ENCODE results near the gene MRAP2.

The MRAP2 gene, protein sequence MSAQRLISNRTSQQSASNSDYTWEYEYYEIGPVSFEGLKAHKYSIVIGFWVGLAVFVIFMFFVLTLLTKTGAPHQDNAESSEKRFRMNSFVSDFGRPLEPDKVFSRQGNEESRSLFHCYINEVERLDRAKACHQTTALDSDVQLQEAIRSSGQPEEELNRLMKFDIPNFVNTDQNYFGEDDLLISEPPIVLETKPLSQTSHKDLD

DNA sequence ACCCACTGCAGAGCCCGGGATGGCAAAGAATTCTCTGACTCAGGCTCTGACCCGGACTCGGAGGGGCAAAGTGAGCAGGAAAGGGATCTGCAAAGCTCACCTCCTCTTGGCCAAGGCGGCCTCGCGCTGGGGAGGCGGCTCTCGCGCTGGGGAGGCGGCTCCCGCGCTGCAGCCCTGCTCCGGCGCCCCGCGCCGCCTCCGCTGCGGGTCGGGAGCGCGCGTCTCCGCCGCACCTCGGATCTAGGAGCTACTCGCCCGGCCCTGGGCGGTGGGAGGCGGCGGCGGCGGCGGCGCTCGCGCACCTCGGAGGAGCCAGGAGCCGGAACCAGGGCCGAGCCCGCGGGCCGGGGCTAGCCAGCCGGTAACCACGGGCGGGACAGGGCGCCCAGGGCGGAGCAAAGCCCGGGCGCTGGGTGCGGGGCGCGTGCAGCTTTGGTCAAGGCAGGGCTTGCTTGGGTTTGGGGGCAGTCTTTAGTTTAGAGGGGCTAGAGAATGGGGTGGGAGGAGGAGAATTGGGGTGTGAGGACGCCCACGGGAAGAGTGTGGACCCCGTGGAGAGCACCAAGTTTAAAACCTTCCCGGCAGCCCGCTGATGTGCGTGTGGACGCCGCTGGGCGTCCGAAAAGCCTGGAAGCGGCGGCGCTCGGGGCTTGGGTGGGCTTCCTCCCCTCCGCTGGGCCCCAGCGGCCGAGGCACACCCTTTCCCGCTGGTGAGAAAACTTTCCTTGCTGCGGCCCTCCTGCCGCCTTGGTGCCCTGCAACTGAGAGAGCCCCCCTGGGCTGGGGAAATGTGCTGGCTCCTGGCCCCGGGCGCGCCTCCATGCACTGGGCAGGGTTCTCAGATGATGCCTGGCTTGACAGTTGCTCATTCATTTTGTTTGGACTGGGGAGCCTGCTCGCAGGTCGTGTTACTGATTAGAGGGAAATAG, at the start of gene MRAP2:
Gene MRAP2, plus strand, starts transcription at position 250 of the 929 bp plus-strand sequence. CDS start 21,547 bp downstream, outside the sequence.
- peak within 1 kb of the TSS; percentile 58 for H3K27ac ChIP-seq
- TF ChIP-seq, protein P1, sequence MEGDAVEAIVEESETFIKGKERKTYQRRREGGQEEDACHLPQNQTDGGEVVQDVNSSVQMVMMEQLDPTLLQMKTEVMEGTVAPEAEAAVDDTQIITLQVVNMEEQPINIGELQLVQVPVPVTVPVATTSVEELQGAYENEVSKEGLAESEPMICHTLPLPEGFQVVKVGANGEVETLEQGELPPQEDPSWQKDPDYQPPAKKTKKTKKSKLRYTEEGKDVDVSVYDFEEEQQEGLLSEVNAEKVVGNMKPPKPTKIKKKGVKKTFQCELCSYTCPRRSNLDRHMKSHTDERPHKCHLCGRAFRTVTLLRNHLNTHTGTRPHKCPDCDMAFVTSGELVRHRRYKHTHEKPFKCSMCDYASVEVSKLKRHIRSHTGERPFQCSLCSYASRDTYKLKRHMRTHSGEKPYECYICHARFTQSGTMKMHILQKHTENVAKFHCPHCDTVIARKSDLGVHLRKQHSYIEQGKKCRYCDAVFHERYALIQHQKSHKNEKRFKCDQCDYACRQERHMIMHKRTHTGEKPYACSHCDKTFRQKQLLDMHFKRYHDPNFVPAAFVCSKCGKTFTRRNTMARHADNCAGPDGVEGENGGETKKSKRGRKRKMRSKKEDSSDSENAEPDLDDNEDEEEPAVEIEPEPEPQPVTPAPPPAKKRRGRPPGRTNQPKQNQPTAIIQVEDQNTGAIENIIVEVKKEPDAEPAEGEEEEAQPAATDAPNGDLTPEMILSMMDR (conservative IDR thresholded peaks at IDR 0.05; ENCODE audit: low read depth): no peak
- ChIA-PET POLR2A (ENCODE audit: low non-redundant PET) (no interaction called here), CTCF (interaction anchor here (0.7 kb wide), 2 partner anchors 11 to 152 kb away, joined by 3 to 4 read pairs; no protein-coding TSS in a partner anchor)
- peak; percentile 27 for DNase-seq (ENCODE audit: low spot score)

DNA sequence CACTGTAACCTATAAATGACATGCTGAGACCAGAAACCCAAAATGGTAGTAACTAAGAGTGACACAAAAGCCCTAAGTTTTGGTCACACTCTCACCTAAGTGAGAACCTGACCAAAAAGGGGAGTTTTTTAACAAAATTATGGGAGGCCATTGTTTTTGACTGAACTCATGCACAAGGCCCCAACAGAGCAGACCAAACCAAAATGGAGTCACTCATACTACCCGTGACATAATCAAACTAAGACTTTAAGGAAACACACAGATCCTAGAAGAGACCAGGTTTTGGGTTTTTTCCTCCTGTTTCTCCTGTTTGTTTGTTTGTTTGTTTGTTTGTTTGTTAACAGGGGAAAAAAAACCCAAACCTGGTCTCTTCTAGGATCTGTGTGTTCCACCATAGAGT, 49.2 kb upstream of the MRAP2 start:
- POLR2A ChIA-PET (ENCODE audit: low non-redundant PET): no interaction called here
- H3K27ac ChIP-seq: no peak overlapping the region
- no peak for DNase-seq (ENCODE audit: low spot score)
- TF ChIP-seq, protein P1 (conservative IDR thresholded peaks at IDR 0.05; ENCODE audit: low read depth): no peak
- CTCF ChIA-PET: no interaction called here

DNA sequence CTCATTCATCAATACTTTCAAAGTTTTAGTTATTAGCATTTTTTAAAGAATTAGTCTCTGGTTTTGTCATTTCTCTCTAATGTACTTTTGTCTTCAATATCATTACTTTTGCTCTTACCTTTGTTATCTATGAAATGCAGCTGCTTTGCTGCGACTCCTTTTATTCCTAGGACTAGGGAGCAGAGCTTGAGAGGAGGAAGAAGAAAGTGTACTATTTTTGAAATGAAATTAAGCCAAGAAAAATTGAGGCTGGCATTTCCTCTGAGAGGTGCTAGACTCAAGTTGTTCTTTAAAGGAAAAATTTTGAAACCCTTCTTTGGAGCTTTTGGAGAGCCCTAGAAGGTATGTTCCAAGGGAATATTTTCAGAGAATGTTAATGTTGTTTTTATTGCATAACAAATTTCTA, 48.3 kb upstream of the MRAP2 start:
- CTCF ChIA-PET: no interaction called here
- TF ChIP-seq, protein P1 (conservative IDR thresholded peaks at IDR 0.05; ENCODE audit: low read depth): no peak
- POLR2A ChIA-PET (ENCODE audit: low non-redundant PET): no interaction called here
- DNase-seq (ENCODE audit: low spot score): no peak
- H3K27ac ChIP-seq: no peak overlapping the region

DNA sequence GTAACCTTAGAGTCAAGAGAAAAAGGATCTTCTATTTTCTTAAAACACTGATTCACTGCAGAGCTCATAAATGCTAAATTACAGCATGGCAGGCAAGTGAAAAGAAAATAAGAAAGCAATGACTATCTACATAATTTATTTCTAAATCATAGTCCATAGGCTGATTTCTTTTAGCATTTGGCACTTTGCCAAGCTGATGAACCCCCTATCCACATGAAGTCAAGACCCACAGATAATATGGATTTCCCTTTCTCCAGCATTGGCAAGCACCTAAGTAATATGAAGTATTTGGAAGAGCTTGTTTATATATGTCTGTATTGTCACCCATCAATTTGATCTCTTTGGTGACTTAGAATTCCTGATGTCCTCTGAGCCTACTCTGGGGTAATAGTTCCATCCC, 47.9 kb upstream of the MRAP2 start:
- ChIA-PET CTCF (no interaction called here), POLR2A (ENCODE audit: low non-redundant PET) (no interaction called here)
- TF ChIP-seq, protein P1 (conservative IDR thresholded peaks at IDR 0.05; ENCODE audit: low read depth): no peak
- H3K27ac ChIP-seq: no peak overlapping the region
- no peak for DNase-seq (ENCODE audit: low spot score)

DNA sequence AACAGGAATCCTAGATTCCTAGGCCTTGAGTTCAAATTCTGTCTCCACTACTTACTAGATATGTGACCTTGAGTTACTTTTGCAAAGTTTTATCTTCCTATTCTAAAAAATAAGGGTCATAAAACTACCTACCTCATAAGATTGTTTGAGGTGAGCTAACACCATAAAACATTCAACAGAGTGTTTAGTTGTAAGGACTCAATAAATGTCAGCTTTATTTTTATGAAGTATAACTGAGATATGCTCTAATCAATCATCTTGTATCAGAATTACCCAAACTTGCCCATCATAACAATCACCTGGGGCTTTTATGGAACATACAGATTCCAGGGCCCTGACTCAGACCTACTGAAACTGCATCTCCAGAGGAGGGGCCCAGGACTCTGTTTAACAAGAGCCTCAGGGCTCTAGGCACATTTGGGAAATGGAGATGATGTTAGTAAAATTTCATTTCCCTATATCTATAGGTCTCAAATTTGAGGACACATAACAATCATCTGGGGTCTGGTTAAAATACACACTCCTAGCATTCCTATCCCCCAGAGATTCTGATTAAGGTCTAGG, 35.5 kb upstream of the MRAP2 start:
- no peak overlapping the region for H3K27ac ChIP-seq
- no peak for DNase-seq (ENCODE audit: low spot score)
- CTCF ChIA-PET: interaction anchor here (0.6 kb wide), 1 partner anchor 125 kb away, joined by 3 read pairs; no protein-coding TSS in a partner anchor
- TF ChIP-seq, protein P1 (conservative IDR thresholded peaks at IDR 0.05; ENCODE audit: low read depth): no peak
- POLR2A ChIA-PET (ENCODE audit: low non-redundant PET): no interaction called here

DNA sequence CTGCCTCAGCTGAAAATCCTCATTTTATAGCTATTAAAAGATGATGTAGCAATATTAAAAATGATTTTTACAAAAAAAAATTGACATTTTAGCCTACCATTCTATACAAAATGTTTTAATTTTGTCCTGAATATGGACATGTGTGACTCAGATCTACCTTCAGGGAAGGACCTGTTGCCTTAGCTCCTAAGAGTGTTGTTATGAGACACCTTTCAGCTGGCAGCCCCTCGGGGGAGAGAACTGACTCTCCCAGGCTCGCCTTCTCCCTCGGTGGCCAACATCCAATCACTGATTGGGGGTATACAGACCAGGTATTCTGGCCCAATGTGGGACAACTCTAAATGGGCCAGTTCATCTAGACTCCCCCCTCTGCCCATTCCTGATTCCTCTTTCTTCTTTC, 32.5 kb upstream of the MRAP2 start:
- no peak for DNase-seq (ENCODE audit: low spot score)
- TF ChIP-seq, protein P1 (conservative IDR thresholded peaks at IDR 0.05; ENCODE audit: low read depth): no peak
- ChIA-PET CTCF (no interaction called here), POLR2A (ENCODE audit: low non-redundant PET) (no interaction called here)
- no peak overlapping the region for H3K27ac ChIP-seq

All from RWPE1 (cell line).